ENCODE results near the gene NLN.
"Not testable (repeated sequence)": the region's sequence is repeated elsewhere in the genome, so short reads cannot be mapped to it uniquely, and the experiment has no call there.

Gene NLN

DNA sequence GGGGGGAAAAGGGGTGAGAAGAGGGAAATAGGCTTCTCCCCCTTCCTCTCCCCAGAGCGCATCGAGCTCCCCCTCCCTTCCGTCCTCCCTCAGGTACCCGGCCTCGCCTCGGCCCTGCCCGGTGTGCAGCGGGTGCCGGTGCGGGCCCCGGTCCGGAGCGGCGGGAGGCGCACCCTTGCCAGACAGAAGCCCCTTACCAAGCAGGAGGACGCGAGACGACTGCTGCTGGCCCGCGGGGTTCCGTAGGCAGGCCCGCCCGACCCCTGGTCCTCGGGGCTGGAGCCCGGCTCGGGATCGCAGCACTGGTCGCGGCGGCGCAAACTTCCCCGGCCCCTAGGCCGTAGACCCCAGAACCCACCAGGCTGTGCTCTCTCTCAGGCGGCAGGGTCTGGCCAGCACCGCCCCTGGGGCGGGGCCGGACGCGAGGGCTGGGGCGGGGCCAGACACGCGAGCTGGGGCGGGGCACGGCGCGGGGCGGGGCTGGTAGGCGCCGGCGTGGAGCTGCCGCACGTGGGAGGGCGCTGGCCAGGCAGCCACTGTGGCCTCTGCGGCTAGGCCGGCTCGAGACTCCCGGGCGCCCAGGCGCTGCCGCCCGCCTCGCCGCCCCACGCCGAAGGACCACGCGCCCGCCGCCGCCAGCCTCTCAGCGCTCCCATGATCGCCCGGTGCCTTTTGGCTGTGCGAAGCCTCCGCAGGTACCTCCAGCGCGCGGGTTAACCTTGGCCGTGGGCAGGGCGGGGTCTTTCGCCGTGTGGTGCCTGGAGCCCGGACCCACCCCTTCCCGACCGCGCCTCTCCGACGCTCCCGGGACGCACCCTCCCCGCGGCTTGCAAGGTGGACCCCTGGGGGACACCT, at the start of gene NLN, which contains the start of gene SGTB:
Gene NLN, plus strand, starts transcription at position 486 of the 855 bp plus-strand sequence. Its CDS starts 169 bp downstream, at position 655.
Gene SGTB, minus strand, starts transcription at position 390 of the 855 bp plus-strand sequence. CDS start 1,302 bp downstream, outside the sequence.
- DNase-seq = peak; percentile 15

DNA sequence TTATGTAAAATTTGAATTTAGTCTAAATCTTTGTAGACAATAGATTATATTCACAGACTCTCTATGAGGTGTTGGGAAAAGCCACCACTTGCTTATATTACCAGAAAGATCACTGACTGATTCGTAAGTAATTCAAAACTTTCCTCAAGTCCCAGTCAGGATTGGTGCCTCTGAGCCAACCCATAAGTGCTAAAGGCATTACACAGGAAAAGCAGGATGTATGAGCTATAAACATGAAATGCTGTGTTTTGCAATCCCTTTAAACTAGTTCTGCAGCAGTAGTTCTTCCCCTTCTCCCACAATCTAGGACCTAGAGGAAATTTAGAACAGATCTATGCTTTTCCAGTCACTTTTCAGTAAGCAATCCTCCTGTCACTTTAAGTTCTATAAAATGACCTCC, 49.2 kb upstream of the NLN start:
- DNase-seq = no peak

DNA sequence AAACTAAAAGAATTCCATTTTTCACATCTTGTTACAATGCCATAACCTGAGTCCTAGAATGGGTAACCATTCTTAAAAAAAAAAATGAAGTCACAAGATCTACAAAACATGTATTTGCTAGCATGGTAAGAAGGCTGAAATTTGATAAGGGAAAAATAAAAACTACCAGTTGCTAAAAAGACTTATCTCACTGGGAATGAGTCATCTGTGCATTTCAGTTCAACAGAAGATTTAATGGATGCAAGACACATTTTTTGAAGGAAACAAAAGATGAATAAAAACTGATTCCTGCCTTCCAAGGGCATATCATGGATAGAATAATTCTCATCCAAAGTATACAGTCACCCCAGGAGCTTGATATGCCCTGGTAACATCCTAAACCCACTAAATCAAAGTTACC, 47.3 kb upstream of the NLN start:
- DNase-seq = no peak

DNA sequence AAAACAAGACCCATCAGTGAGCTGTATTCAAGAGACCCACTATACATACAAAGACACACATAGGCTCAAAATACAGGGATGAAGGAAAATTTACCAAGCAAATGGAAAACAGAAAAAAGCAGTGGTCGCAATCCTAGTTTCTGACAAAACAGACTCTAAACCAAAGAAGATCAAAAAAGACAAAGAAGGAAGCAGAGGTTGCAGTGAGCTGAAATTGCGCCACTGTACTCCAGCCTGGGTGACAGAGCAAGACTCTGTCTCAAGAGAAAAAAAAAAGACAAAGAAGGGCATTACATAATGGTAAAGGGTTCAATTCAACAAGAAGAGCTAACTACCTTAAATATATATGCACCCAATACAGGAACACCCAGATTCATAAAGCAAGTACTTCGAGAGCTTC, 45.9 kb upstream of the NLN start:
- DNase-seq = not testable (repeated sequence)

DNA sequence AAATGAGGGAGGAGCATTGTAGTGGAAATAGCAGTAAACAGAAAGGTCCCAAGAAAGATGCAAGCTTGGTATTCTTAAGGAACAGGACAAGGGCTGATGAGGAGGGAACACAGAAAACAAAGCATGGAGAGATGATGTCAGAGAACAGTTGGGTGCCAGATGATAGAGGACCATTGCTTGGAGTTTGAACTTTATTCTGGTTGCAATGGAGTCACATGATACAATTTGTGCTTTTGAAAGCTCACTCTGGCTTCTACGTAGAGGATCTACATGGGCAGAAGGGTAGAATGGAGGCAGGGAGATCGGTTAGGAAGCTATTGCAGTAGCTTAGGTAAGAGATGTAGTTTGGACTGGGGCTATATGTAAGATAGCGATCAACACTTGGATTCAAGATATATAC, 39.9 kb upstream of the NLN start:
- no peak for DNase-seq

DNA sequence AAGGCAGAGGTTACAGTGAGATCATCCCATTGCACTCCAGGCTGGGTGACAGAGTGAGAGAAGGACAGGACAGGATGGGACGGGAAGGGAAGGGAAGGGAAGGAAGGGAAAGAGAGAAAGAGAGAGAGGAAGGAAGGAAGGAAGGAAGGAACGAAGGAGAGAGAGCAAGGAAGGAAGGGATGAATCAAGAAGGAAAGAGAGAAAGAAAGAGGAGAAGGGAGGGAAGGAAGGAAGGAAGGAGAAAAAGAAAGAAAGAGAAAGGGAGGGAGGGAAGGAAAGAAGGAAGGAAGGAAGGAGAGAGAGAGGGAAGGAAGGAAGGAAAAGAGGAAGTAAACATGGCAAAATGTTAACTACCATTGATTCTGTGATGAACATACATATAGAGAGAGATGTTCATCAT, 28.9 kb upstream of the NLN start:
- DNase-seq = no peak

DNA sequence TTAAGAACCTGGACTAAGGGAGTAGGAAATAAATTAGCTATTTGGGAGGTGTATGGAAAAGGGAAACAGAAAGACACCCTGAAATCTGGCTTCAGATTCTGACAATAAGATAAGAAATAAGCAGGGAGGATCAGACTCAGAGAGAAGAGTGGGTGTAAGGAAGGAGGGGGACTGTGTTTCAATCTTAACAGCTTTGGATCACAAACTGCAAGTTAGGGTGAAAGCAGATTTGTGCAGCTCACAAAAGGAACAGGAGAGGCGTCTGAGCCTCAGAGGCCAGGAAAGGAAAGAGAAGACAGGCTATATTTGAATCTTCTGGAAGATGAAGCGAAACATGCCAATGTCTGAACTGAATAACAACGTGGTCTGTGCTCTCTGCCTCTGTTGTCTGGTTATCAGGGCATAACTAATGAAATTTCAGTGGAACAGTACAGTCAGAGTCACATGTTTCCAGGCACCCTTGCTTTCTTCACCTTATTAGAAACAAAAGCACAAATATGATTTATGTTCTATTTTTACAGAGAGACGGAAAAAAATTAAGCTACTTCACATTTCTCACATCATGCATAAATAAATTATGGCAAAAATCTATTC, 26.7 kb upstream of the NLN start:
- DNase-seq = no peak

DNA sequence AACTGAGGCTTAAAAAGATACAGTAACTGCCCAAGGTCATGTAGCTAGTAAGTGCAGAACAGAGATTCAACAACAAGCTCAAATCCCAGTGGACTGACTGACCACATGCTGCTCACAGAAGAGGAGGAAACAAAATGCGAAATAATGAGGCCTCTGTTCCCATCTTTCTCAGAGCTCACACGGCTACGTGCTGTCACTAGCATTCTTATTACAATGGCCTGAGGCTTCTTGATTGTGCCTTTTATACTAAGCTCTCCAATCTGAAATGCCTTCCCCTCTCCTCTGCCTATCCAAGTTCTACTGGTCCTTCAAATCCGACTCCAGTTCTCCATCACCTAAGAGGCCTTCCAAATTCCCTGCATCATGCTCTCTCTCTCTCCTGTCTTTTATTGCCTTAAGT, 26.1 kb upstream of the NLN start:
- DNase-seq = no peak

DNA sequence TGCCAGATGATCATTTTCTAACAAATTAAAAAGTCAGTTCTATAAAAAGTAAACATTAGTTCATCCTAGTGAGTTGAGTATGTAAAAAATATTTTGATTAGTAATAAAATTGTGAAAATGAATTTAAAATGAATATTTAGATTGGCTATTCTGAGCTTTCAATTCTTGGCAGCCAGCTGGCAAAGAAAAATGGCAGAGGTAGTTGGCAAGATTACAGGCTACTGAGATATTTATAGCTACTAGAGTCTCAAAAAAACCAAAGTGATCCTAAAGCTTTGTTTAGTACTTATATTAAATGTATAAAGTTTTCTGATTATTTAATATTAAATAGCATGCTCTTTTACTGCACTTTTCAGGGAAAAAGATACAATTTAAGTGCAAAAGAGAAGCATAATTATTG, 25.1 kb upstream of the NLN start:
- no peak for DNase-seq

DNA sequence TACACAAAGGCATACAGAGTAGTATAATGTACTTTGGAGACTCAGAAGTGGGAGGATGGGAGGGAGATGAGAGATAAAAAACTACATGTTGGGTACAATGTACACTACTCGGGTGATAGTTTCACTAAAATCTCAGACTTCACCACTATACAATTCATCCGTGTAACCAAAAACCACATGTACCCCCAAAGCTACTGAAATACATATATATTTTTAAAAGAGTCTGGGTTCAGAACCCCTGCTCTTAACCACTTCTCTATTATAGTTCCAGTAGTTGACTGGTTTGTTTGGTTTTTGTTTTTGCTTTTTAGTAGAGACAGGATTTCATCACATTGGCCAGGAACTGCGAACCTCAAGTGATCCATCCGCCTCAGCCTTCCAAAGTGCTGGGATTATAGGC, 22.7 kb upstream of the NLN start:
- no peak for DNase-seq

DNA sequence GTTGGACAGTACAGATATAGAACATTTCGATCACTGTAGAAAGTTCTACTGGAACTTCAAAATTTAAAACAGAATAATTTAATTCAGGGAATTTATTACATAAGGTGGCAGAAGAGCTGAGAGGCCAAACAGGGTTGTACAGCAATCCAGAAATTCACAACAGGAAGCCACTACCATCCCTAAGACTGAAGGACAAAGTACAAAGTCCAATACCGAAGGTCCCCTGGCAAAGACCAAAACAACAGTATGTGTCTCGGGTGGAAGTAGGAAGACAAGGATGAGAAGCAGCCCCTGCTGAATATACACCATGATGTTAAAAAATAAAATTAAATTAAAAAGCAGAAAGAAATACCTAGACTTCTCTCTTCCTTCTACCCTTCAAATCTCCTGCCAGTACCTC, 20.0 kb upstream of the NLN start:
- DNase-seq = no peak

DNA sequence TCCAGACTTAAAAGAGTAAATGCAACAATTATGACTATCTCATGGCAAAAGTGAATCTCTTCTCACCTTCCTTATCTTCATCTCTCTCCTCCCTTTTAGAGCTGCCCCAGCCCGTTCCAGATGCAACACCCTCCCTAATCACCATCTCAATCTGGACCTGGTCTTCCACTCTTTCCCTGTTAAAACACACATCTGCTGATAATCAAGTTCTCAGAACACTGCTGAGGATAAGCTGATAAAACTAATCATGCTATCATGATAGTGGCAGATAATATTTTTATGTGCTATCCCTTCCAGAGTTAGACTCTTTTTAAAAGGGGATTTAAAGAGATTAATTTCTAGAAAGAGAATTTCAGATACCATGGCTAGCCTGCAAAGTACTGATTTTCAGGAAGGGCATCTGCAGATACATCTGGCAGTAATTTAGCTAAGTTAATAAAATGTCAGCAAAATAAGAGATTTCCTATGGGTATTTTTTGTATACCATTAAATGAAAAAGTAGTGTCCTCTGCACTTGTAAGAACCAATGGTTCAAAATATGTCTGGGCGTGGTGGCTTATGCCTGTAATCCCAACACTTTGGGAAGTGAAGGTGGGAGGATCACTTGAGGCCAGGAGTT, 17.3 kb upstream of the NLN start:
- no peak for DNase-seq

DNA sequence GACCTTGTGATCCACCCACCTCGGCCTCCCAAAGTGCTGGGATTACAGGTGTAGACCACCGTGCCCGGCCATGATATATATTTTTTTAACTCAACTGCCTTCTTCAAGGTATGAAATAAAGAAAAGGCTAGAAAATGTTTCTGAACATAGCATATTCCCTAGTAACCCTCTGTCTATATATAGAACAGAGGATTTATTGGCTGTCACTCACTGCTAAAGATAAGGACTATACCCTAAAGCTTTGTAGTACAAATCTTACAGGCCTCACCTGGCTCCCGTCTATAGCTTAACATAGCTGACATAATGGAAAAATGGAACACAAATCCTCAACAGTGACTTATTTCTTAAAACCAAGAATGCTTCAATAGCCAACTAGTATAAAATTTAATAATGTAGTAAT, 14.3 kb upstream of the NLN start:
- no peak for DNase-seq

DNA sequence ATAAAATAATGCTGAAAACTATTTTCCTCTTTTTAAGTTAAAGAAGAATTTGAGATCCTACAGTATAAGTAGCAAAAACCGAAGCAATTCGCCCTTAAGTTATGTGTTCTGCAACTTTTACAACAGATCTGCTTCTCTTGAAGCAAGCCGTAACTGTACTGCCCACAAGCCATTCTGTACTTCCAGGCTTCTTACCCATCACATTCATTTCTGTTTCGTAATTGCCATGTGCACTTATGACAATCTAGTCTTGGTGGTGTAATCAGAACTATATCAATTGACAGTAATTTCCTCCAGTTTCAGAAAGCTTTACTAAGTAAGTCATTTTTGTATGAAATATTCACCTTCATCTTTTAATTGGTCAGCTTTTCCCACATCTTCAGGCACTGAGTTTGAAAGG, 13.9 kb upstream of the NLN start:
- DNase-seq = no peak

DNA sequence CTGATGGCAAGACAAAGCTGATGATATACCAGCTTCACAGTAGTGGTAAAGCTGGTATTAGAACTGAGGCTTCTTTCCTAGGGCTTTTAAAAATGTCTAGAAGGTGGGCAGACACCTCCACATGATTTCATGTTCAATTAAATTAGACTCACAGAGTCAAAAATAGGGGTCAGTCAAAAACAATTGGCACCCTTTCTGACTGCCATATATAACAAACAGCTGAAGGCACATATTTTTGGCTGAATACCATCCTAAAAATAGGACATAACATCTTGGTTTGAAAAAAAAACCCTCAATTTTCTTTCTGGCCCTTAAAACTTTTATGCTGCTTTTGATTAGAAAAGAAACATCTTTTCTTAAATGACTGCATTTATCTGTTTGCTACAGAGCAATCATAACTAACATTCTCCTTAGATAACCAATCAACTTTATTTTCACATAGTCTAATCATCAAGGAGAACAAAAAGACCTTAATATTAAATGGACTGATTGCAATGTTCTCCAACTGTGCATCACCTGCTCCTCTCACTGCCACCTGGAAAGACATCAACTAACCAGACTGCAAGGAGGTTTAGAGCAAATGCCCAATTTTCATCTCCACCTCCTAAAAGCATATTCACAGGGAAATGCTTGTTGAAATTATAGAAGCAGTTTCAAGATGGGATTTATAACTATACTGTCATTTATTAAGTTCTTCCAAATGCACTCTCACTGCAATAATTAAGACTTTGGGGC, 3.3 kb upstream of the NLN start:
- no peak for DNase-seq

DNA sequence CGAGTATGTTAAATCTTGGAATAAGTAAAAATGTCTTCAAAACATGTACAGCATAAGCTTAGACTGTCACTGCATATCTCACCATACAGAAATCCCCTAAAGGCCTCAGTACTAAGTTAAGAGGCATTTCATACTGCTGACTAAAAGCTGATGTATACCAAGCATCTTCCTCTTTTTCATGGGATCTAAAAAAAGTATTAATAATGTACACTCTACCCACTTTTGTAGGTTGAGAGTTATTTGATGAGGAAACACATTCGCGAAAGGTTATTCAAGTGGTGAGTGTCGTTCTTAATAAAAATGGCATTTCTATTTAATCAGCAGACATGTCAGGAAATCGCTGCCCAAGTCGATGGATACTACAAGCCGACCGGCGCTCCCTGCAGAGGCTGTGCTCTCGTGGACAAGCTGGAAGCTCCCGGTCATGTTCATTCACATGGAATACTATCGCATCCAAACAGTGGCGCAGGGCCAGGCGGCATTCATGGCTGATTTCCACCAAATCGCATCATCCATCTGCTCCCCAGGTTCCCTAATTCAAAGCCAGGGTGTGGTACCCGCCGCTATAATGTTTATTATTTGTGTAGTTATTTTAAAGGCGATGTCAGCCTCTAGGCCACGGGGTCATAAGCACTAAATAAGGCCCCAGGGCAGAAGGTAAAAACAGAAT, 820 bp upstream of the NLN start:
- DNase-seq = no peak

DNA sequence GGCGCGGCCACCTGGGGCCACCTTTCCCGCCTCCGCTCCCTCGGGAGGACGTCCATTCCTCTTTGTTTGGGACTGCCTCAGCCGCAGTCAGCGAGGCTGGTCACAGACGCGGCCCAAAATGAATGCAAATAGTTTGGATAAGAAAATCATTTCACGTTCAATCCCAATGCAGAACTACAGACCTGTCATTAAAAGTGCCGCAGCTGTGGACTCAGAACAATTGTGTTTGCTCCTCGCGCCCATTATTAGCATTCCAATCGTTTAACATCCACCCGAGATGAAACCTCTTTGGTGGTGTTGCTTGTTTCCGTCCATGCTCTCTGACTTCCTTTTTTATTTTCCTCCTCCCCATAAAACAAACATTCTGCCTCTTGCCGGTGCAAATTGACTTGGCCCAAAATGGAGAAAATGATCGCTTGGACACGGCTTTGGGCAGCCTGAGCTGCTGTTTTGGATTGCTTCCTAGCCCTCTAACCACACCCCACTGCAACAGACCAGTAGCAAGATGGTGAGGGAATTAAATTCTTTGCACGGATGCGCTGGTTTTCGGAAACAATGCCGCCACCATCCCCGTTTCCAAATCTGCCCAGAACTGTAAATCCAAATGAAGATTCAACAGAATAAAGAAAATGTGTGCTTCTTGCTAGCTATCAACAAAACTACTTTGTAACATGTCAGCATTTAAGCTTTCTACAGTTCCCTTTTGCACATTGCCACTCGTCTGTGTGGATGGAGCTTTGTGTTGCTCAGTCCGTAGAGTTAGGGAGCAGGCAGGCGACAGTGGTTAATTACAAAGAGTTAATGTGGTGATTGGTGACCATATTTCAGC, 784 bp downstream of the NLN start:
- no peak for DNase-seq

DNA sequence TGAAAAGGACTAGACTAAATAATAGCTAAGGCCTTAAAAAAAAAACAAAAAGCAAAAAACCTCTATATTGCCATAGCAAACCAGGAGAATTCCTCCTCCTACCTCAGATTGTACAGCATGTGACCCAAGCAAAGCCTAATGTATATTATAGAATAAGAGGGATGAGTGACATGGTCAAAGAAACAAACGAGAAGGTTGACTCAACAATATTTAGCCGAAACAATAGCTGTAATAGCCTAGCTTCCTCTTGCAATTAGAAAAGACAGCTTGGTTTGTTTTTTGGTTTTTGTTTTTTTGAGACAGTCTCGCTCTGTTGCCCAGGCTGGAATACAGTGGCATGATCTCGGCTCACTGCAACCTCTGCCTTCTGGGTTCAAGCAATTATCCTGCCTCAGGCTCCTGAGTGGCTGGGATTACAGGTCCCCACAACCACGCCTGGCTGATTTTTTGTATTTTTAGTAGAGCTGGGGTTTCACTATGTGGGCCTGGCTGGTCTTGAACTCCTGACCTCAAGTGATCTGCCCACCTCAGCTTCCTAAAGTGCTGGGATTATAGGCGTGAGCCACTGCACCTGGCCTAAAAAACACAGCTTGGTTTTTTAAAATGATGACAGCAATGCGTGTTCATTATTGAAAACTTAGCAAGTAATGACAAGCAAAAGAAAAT, 5.6 kb downstream of the NLN start:
- DNase-seq = no peak

DNA sequence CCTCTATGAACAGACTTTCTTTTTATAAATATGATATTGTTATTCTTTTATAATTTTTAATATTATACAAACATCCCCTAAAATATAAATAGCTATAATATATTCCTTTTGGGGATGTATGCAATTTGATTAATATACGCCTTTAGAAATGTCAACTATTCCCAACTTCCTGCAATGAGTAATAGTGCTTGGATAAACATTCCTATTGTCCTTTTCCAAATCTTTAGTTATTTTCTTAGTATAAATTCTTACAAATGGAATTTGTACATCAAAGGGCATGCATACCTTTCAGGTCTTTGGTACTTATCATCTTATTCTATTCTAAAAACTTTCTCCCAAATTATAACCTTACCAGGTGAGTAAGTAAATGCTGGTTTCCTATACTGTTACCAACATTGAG, 6.2 kb downstream of the NLN start:
- DNase-seq = no peak

DNA sequence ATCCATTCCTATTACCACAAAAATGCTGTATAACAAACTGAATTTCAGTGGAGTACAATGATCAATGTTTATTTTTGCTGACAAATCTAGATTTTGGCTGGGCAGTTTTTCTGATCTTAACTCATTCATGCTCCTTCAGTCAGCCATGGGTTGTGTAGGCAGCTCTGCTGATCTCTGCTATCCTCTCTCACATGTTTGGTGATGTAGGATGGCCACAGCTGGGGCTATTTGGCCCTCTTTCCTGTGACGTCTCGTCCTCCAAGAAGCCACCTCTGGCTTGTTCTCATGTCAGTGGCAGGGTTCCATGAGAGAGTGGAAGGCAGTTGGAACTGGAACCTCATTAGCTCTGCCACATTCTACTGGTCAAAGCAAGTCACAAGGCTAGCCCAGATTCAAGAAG, 8.9 kb downstream of the NLN start:
- DNase-seq = no peak

DNA sequence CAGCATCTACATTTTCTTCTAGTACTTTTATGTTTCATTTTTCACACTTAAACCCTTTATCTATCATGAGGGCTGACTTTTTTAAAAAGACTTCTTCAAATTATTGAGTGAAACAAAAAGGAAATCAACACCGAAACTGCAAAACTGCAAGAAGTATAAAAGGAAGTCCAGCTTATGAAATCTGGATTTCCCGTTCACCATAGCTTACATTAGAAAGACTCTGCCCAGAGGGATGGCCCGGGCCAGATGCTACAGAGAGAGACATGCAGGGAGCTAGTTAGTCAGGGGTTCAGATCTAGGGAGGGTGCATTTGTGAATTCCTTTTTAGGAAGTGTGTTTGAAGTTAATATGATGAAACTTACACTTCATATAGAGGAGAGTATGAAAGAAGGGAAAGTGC, 10.0 kb downstream of the NLN start:
- not testable (repeated sequence) for DNase-seq
